Mesenteric fat pad (tissue), 1 donor: ENCODE results near the gene TMCC2. TPM values are rescaled to one million over a fixed set of nuclear protein-coding genes. Genes with fewer than 3 reads are reported as not detected.

Experiments used
- total RNA-seq: library from RNA; stranded (reverse); fragmentation: NEBNext Ultra II Directional; extraction: Animal tissue kit (Norgen Biotek cat#: 25700); gene quantifications from one replicate; pipeline ENCODE4 v1.2.1, GENCODE V29; 2021
- donor health status: DM: yes; HTN: yes; CAD: no.

TMCC2 gene
- total RNA-seq, 1 donor from 2014 or later = 1.1 TPM

Other genes starting within 250 kb of the TMCC2 start
- not detected for gene CNTN2, start 184.7 kb upstream of the TMCC2 start, total RNA-seq
- 2.2 TPM for gene TMEM81, start 143.5 kb upstream of the TMCC2 start, total RNA-seq
- 9.8 TPM for gene RBBP5, start 106.0 kb upstream of the TMCC2 start, total RNA-seq
- gene DSTYK, start 16.2 kb upstream of the TMCC2 start, total RNA-seq = 8.5 TPM
- gene NUAK2, start 93.8 kb downstream of the TMCC2 start, total RNA-seq = 1.6 TPM
- gene KLHDC8A, start 129.0 kb downstream of the TMCC2 start, total RNA-seq = not detected
- not detected for gene LEMD1, start 194.1 kb downstream of the TMCC2 start, total RNA-seq
- not detected for gene BLACAT1, start 228.1 kb downstream of the TMCC2 start, total RNA-seq